GM18861 (cell line): ENCODE data around the gene ARHGAP5.
A peak's percentile ranks its signal among the peaks of the same experiment; 100 is the strongest.

Source experiments
- ATAC-seq: cut with Tn5 transposase; IDR thresholded peaks from one replicate; pipeline ENCODE4 v1.9.1; 2021; ENCODE audit not compliant: unreplicated experiment

ARHGAP5 gene, protein sequence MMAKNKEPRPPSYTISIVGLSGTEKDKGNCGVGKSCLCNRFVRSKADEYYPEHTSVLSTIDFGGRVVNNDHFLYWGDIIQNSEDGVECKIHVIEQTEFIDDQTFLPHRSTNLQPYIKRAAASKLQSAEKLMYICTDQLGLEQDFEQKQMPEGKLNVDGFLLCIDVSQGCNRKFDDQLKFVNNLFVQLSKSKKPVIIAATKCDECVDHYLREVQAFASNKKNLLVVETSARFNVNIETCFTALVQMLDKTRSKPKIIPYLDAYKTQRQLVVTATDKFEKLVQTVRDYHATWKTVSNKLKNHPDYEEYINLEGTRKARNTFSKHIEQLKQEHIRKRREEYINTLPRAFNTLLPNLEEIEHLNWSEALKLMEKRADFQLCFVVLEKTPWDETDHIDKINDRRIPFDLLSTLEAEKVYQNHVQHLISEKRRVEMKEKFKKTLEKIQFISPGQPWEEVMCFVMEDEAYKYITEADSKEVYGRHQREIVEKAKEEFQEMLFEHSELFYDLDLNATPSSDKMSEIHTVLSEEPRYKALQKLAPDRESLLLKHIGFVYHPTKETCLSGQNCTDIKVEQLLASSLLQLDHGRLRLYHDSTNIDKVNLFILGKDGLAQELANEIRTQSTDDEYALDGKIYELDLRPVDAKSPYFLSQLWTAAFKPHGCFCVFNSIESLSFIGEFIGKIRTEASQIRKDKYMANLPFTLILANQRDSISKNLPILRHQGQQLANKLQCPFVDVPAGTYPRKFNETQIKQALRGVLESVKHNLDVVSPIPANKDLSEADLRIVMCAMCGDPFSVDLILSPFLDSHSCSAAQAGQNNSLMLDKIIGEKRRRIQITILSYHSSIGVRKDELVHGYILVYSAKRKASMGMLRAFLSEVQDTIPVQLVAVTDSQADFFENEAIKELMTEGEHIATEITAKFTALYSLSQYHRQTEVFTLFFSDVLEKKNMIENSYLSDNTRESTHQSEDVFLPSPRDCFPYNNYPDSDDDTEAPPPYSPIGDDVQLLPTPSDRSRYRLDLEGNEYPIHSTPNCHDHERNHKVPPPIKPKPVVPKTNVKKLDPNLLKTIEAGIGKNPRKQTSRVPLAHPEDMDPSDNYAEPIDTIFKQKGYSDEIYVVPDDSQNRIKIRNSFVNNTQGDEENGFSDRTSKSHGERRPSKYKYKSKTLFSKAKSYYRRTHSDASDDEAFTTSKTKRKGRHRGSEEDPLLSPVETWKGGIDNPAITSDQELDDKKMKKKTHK (N-terminal part only)

DNA sequence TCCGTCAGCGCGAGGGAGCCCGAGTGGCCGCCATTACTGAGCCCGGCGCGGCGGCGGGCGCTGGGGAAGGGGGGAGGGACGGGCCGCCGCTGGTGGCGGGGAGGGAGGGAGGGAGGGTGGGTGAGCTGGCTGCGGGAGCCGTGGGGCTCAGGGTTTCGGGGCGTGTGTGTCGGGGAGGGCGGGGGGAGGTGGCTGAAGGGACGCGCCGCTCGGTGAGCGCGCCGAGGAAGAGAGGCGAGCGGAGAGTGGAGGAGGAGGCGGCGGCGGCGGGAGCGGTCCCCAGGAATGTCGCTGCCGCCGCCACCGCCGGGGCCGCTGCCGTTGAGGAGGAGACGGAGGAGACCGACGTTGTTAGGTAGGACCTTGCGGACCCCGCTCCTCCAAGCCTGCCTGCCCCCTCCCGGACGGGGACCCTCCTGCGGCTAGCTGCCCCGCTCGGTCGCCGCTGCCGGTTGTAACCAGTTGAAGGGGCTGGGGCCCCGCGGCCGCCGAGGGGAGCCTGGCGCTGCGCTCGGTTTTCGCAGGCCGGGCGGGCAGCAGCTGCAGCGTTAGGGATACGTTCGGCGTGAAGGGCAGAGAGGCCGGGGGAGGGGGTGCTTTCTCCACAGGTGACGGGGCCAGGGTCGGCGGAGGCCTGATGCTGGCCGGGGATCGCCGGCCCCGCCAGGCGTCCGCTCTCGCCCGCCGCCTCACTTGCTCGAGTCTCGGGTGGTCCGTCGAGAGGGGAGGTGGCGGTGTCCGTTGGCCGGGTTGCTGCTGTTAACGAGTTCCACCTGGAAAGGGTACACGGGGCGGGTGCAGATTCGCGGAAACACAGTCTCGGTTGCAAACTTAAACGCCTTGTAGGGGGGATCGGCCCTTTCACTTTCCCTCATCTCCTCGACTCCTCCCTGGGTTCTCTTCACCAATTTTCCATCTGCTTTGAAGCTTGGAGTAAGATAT is at the start of gene ARHGAP5:
Gene ARHGAP5, plus strand, starts transcription at position 224 of the 942 bp plus-strand sequence. CDS start 13,366 bp downstream, outside the sequence.
- peak; percentile 19 for ATAC-seq

DNA sequence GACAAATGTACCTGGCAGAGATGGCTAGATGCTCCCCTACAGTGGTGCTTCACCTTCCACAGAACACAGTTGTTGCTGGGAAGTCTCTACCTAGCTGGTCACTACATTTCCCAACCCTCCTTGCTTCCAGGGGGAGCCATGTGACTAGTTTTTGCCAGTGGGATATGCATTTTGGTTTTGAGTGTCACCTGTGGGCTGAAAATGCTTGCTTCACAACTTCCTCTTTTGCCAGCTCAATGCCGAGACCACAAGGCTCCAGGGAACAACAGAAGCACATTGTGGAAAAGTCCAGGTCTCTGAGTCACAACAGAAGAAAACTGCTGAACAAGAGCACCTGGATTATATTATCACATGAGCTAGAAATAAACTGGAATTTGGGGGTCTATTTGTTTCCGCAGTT is 48.5 kb upstream of the ARHGAP5 start:
- ATAC-seq, result no peak

DNA sequence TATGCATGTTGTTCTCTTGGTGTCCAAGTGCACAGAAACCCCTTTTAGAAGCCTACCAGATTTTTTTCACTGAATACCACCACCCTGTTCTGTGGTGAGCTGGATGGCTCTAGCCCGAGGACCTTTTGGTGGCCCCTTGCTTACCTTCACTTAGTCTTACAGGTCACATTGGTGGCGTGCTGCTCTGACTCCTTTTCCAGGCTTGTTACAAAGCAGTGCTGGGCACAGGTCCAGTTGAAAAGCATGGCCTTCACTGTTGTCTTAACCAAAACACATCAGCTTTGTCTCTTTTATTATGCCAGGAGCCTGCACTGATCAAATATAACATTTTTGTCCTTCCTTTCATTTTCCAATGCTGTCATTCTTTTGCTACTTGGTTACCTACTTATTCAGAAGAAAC is 43.6 kb upstream of the ARHGAP5 start:
- no peak for ATAC-seq

DNA sequence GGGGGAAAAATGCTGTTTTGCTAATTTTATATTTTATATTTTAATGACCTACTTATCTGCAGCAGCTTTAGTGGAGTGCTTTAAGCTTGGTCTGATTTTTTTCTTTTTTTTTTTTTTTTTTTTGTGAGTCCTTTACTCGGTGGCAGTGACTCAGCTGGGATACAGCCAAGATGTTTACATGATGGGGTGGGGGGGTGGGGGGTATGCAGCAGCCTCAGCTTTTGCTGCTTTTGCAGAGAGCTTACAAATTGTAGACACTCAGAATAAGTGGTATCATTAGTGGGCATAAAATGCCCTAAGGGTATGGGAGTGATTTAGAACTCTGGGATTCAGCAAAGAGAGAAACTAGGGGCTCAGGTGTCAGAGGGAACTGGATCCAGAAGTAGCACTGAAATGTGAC is 38.2 kb upstream of the ARHGAP5 start:
- ATAC-seq, result no peak

DNA sequence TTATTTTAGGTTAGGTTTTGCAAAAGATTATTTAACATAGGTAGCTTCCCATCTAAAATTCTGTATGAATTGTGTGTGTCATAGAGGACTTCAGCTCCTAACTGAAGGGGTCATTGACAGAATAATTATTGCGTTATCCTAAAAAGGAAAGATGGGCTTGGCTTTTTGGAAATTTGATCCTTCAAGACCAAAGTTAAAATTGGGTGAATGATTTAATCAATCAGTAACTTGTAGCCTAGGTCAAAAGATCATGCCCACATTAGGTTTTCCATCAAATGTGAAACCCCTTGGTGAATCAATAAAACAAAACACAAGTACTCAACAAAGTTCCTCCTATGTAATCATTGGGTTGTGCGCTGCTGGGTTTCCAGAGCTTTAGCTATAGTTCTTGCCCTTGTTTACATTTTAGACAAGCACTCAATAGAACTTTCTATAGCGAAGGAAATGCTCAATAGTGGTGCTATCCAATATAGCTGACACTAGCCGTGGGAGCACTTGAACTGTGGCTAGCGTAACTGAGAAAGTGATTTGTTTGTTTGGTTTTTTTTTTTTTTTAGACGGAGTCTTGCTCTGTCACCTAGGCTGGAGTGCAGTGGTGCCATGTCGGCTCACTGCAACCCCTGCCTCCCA is 37.6 kb upstream of the ARHGAP5 start:
- no peak for ATAC-seq

DNA sequence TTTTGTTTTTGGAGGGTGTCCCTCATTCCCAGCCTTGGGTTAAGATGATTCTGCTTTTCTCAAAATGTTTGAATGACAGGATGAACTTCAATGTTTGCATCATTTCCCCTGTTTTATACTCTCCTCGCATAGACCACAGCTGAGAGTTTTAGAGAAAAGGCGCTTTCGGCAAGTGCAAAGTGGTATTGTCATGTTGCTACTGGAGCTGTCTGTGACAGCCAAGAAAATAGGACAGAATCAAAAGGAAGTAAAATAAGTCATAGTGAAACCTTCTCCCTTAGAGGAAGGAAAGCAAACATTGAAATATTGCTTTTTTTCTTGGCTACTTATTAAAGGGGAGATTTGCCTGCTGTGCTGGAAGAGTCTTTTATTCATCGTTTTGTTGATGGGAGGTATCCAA is 33.5 kb upstream of the ARHGAP5 start:
- ATAC-seq, result no peak

DNA sequence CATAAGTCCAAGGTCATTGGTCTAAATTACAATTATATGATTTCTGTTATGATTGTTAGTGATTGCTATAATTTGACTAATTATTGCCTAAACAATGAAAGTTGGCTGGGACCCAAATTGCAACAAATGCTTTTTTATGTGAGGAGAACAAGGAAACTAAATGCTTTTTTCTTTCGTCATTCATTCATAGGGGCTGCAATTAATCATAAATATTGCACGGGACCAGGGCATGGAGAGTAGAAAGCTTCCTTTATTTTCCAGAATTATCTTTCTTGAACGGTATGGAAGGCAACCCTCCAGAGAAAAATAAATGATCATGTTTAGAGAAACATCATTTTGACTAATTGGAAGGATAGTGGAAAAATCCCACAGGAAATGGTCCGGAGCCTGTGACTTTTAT is 32.6 kb upstream of the ARHGAP5 start:
- ATAC-seq, result no peak

DNA sequence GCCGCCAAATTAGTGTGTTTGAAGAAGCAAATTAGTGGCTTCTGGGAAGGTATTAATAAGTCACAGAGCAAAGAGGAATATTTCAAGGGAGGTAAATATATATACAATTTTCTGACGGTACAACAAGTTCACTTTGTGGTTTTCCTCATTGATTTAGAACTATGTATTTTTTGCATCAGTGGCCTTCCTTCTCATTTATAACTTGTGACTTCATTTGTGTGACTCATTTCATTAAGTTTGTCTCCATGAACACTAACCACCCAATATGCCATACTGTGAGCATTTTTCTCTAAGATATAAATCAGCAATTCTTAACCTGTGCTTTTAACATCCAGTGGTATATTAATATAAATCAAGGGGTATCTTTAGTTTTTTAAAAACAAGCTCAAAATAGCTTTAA is 29.3 kb upstream of the ARHGAP5 start:
- ATAC-seq, result no peak

DNA sequence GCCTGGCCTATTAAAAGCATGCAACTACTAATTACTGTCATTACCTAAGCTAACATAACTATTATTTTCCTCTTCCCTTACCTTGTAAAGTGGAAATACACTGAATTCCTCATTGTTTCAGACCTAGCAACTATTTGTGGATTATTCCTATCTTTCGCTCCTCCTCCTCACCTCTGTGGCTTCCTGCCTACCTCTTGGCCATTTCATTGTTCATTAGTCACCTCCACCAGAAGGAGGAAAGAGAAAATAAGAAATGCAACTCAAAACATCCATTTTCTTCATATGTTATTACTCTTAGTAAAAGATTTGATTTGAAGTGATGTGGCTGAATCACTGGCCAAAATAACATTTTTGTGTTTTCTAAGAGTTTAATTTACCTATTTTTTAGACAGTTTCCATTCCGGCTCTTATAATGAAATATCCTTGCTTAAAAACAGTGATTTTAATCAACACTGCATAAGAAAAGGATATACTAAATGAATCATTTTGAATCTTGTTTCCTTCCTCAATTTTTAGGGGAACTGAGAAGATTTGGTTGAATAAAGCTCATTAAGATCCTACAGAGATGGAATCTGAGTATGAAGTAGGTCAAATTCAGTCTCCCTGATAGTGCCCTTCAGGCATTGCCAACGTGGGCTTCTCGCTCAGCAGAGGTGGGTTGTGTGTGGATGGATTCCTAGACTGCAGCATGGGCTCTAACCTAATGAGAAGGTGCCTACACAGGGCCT is 27.6 kb upstream of the ARHGAP5 start:
- ATAC-seq, result no peak

DNA sequence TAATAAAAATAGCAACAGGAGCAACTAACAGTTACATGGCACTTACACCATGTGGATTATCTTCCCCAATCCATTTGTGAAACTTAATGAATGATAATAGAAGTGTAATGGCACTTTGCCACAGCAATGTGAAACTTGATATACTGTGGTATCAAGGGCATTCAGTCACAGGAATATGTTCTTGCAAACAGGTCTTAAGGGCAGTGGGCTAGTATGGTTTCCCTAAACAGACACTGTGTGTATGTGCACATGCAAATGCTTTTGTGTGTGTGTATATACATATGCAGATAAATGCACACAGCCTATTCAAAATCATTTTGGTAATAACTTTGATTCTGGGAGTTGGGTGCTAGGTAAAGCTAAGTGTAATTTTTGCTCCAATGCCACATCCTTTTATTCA is 26.2 kb upstream of the ARHGAP5 start:
- no peak for ATAC-seq

DNA sequence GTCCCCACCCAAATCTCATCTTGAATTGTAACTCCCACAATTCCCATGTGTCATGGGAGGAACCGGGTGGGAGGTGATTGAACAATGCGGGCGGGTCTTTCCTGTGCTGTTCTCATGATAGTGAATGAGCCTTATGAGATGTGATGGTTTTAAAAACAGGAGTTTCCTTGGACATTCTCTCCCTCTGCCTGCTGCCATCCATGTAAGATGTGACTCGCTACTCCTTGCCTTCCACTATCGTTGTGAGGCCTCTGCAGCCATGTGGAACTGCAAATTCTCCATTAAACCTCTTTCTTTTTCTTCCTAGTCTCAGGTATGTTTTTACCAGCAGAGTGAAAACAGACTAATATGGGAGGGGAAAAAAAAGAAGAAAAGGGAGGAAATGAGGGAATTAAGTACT is 22.6 kb upstream of the ARHGAP5 start:
- no peak for ATAC-seq

DNA sequence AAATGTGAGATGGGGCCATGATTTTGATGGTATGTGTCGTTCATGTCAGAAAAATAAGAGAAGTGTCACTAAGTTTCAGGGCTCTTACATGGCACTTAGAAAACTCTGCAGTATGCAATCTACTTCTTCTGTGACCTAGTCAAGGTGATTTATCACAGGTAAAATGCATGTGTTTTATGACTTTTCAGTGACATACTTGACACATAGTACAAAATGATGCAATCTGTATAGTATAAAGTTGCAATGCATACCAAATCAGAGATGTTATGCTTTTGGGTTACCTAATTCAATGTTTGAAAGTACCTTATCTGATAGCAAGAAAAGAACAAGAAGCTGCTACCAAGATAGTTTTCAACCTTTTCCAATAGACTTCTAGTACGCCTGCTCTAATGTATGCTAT is 21.9 kb upstream of the ARHGAP5 start:
- ATAC-seq, result no peak

DNA sequence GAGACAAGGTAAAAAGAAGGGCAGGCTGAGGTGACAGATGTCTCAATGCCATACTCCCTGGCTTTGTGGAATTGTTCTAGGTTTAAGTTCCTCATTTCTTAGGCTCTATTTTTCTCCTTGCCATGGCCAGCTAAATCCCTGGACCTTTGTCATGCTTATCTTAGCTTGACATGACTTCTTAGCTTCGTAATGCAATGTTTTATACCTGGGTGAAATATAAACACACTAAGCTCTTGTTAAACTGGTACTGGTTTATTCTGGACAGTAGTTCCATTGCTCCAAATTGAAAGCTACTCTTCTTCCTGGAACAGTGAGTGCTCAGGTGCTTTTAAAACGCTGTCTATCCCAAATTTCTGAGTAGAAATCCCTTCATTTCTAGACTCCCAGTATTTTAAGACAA is 17.4 kb upstream of the ARHGAP5 start:
- no peak for ATAC-seq

DNA sequence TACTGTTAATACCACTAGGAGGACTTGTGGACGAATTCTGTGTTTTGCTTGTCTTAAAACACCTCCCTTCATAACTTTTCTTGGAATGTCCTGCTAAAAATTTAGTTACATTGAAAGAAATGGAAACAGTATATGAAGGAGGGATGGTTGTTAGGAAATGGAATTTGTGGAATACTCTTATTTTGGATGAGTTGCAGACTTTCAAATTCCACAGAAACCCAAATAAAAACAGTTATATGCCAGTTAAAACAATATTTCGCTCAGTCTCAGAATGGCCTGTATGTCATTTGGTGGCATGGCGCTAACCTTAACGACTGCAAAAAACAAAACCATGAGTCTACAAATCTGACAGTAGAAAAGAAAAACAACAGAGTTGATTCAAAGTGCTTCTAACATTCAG is 12.2 kb upstream of the ARHGAP5 start:
- ATAC-seq, result no peak

DNA sequence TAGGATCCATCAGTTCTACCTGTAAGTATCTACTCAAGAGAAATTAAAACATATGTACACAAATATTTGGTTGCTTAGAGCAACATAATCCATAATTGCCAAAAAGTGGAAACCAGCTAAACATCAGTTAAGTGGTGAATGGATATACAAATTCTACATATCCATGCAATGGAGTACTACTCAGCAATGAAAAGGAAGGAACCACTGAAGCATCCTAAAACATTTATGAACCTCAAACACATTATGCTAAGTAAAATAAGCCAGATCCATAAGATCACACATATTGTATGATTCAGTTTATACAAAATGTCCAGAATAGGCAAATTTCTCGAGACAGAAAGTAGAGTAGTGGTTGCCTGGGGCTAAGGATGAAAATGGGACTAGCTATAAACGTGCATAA is 8.4 kb upstream of the ARHGAP5 start:
- no peak for ATAC-seq

DNA sequence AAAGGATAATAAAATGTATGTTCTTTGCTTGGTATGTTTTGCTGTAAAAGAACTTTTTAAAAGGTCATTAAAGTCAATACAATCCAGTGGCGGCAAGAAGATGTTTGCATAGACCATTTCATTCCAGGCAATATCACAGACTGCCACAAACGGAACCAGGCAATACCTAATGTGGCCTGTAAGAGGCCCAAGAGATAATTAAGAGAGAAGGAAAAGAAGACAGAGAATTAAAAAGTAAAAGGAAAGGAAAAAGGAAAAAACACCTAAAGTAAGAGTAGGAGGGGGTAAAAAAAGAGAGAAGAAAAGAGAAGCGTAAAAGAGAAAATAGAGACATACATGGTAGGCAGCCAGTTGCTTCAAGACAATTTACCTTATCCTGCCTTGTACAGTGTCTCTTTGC is 6.8 kb upstream of the ARHGAP5 start:
- no peak for ATAC-seq

DNA sequence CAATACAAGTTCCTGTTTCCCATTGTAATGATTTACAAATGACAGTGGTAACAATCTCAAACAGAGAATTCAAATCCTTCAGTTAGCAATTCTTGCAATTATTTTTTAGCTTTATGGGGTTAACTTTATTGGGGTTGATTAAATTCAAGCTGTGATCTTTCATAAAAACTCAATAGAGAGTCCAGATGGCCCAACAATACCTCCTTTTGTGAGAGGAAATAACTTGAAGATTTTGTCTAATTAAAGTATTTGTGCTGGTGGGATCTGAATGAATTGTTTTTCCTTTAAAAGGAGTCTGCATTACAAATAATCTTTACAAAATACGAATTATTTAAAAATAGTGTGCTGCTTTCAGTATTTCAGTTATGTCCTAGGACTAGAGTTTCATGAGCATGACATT is 4.4 kb upstream of the ARHGAP5 start:
- ATAC-seq, result no peak

DNA sequence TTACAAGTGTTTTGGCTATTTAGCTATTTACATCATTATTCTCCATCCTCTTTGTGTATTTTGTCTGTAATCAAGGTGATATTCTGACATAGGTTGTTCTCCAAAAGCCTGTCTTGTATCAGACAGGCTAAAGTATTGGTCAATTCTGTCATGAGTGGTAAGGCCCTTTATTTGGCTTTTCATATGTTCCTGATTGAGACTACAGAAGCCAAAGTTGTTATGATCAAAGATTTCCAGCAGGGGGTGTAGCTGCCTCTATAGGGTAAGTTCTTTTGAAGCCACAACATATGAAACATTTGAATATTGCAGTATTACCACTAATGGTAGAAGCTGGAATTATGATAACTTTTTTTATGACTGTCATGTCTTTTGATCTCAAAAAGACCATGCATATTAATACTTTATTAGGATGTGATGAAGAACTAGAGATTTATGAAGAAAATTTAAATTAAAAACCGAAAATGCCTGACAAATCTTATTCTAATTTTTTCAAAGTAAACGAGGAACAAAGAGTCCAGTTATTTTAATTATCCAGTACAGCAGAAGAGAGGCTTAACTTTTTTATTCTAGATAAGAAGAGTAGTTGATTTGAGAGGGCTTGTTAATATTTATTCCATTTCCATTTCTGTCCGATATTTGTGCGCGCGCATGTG is 3.4 kb upstream of the ARHGAP5 start:
- ATAC-seq, result peak; percentile 35
